Stimulated activated CD8-positive, alpha-beta memory T cell treated with anti-CD3 and anti-CD28 coated beads, Interleukin-4, amount 100 ng/mL, for 4 hours (primary cell): ENCODE data around the gene INTS6.
A peak's percentile ranks its signal among the peaks of the same experiment; 100 is the strongest.

Experiments used
- DNase-seq, 2 donors: peaks; one replicate each; pipeline ENCODE4 v3.0.0-alpha.2; 2020; ENCODE audit warnings: low read depth in 2 of 2, low spot score in 1 of 2

The INTS6 gene

DNA sequence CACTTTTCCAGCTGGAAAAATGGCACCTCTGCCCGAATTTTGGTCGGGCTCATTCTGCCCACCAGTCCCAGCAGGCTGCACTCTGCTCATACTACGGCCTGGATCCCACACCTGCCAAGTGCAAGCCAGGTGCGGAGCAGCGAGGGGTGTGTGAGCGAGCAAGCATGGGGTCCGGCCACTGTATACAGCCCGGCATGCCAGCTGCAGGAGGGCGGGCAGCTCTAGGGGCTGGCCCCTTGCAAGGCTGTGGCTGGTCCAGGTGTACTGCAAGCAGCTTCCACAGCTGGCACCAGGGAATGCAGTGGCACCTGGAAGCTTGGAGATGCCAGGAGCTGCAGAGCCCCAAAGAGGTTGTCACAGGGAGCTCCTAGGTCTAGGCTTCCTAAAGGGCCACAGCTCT is 2.7 kb upstream of the INTS6 start:
- DNase-seq, result no peak

- peak; percentile 12 to 18 for DNase-seq
Observed at GRCh38 chr13:51453959-51454703, 1.3 kb upstream of the INTS6 start.

GRCh38 chr13:51453207-51453958 is 547 bp upstream of the INTS6 start:
- DNase-seq, result peak; percentile 37 to 70

GRCh38 chr13:51451467-51452360 is 1.1 kb downstream of the INTS6 start:
- DNase-seq, result peak; percentile 47 to 57

DNA sequence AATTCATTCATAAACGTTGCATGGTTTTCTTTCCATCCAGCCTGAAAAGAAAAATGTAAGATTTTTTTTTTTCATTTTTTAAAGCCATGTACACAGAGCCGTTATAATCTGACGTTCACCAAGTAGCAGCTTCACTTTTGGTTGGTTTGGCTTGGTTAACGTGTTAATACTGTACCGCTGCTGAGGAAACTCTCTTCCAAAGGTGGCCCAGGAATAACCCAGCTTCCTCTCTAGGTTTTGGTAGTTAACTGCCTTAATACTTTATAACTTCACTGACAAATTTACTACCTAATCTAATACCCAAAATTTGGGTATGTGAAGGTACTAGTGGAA is 1.7 kb downstream of the INTS6 start:
- DNase-seq, result no peak

DNA sequence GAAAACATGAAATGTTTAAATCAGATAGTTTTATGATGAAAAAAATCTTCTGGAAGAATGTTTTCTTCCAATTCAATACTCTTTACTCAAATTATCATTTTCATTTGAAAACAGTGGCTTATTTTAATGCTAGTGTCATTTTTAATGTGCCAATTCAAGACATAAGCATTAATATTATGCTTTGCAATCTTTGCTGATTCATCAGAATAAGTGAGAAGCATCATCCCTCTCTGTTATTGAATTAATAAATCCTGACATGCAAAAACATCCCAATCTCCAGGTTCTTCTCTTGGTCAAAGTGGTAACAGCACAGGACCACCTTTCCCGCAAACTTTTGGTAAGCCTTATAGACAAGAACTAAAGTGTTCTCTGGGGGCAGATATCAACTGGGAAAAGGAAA is 3.8 kb downstream of the INTS6 start:
- no peak for DNase-seq

DNA sequence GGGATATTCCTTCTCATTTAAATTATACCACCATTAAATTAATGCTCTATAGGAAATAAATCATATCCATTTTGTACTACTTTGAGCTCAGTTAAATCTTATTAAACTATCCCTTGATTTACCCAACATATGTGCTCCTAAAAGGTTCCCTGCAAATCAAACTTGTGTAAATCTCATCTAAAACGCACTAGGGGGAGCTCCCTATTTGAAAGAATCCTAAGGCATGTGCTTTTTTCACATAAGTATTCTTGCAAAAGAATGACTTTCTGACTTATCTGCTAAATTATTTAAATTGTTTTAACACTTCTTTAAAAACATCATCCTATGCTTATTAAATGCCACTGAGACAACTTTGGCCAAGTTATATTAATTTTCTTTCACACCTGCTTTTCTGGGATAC is 7.9 kb downstream of the INTS6 start:
- no peak for DNase-seq

GRCh38 chr13:51440381-51440780 is 12.5 kb downstream of the INTS6 start:
- no peak for DNase-seq

- no peak for DNase-seq
Observed at GRCh38 chr13:51437550-51438127, 15.2 kb downstream of the INTS6 start.

DNA sequence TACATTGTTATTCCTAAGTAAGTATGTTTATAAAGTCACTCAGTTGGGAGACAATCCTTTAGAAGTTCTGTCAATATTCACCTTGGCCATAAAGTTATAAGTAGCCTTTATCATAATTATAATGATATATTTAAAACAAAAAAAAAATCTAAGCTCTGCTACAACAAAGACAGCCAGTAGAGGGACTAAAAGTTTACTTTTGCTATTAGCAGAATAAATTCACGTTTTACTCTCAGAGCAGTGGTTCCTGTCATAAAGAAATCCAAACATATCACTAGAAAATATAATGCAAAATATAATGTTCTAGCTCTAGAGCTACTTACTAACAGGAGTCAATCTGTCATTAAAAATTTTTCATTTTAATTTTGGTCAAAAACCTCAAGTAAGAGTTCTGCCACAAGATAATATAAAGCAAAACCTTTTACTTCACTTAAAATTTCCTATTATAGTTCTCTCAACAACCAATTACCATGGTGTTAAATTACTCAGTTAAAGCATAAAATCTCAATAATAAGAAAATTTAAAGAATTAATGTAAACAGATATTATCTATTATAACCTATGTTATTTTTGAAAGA is 17.7 kb downstream of the INTS6 start:
- no peak for DNase-seq

GRCh38 chr13:51432576-51432975 is 20.3 kb downstream of the INTS6 start:
- DNase-seq, result no peak

DNA sequence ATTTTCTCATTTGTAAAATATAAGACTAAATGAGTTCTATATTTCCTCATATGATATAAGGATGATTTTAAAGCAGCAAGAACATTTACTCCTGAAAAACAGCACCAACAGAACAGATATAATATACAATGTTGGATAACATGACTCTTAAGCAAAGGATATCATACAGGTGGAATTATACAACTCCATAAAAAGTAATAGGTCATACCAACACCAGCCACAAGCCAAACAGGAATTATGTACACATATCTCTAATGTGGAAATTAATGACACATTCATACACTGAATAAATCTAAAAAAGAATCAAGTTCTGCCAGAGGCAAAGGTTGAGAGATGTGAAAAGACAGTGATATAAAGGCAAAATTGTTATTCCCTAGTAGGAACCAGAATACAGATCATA is 25.9 kb downstream of the INTS6 start:
- DNase-seq, result no peak

- no peak for DNase-seq
Observed at GRCh38 chr13:51425410-51426042, 27.3 kb downstream of the INTS6 start.

DNA sequence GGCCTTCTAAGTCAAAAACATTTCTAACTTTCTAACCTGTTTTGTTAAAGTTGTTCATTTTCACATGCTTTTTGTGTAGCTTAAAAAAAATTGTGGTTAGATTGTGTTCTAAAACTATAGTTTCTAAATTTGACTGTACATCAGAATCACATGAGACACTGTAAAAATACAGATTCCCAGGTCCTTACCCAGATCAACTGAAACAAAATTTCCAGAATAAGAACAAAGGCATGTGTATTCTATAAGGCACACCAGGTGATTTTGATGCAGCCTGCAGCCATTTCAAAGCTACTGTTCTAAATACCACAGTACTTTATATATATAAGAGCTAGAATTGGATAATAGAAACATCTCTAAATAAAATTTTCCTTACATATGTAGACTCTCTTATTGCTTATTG is 29.1 kb downstream of the INTS6 start:
- no peak for DNase-seq

GRCh38 chr13:51422484-51422883 is 30.4 kb downstream of the INTS6 start:
- no peak for DNase-seq

GRCh38 chr13:51420681-51421490 is 31.9 kb downstream of the INTS6 start:
- no peak for DNase-seq

DNA sequence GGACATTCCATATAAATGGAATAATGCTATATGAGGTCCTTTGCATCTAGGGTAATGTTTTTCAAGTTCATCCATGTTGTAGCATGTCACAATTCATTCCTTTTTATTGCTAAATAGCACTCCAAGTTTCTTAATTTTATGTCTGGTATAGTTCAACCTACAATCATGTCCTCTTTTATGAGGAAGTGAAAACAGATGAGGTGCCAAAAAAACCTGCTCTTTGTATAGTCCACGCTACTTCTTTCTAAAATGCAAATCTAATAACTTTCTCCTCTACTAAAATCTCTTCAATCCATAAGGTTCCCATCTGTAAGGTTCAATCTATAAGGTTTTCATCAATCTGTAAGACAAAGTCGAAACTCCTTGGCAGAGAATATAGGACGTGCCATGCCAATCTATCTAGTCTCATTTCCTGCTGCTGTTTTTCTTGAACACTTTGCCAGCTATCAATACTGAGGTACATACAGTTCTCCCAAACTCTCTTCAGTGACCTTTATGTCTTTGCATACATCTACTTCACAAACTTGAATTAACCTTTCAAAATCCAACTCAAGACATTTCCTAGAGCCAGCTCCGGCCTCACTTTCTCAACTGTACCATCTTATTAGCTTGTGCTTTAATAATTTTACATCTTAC is 33.7 kb downstream of the INTS6 start:
- DNase-seq, result no peak

- no peak for DNase-seq
Observed at GRCh38 chr13:51417716-51418115, 35.1 kb downstream of the INTS6 start.

- DNase-seq, result no peak
Observed at GRCh38 chr13:51416107-51416506, 36.7 kb downstream of the INTS6 start.
